ENCODE measurements around the gene SECTM1. TPM values are rescaled to one million over a fixed set of nuclear protein-coding genes. Genes with fewer than 3 reads are reported as not detected.

SECTM1 gene
- total and polyA plus RNA-seq, 9 of the 15 experiments (the other 6 are each of a cell fraction or from before 2014, with no cell fraction given), result 0.11 to 0.46 (median 0.18) TPM; not detected in 6

GRCh38 chr17:82318772-82319606 is 14.6 kb downstream of the SECTM1 start:
- peaks cover 29 to 100% of the 10 kb centered on the region in 2 experiments for H3K4me1 ChIP-seq (replicated peaks in 1 of 2; ENCODE audit: control insufficient read depth in 2 of 2, insufficient read depth in 2 of 2, low read length in 2 of 2)
- no peak overlapping the region for H3K27ac ChIP-seq (ENCODE audit: extremely low read depth, low read depth, low read length)
- H3K9ac ChIP-seq (ENCODE audit: insufficient read depth in 1 of 2, low read depth in 2 of 2, low read length in 2 of 2), result no peak overlapping the region
- intact Hi-C loops (cut with micrococcal nuclease), result no loop called here
- H3K79me2 ChIP-seq (ENCODE audit: control insufficient read depth, insufficient read depth, low read length), result no peaks in the 10 kb centered on the region
- H3K27me3 ChIP-seq (ENCODE audit: control insufficient read depth in 2 of 2, insufficient read depth in 2 of 2, low read length in 2 of 2), result no peaks in the 10 kb centered on the region
- H3K4me3 ChIP-seq, result no peak overlapping the region
- DNase-seq (ENCODE audit: extremely low read depth in 1 of 4, low spot score in 3 of 4), result no peak
- ChIA-PET CTCF (ENCODE audit: low intra/inter-chr PET ratio) (no interaction called here), POLR2A (no interaction called here)
- FAIRE-seq, result no peak
- H3K4me2 ChIP-seq (ENCODE audit: insufficient read depth, low read length), result no peak overlapping the region
- no peaks in the 10 kb centered on the region for H3K36me3 ChIP-seq (ENCODE audit: control insufficient read depth, insufficient read depth, low read length)
- BruUV-seq (replicated peaks), result no TSS peak
- H4K20me1 ChIP-seq (replicated peaks; ENCODE audit: control insufficient read depth, insufficient read depth, low read length), result no peaks in the 10 kb centered on the region
- H2AFZ ChIP-seq (ENCODE audit: low read depth, low read length), result no peak overlapping the region
- peaks cover 10% of the 10 kb centered on the region for H3K9me3 ChIP-seq (replicated peaks; ENCODE audit: control insufficient read depth, insufficient read depth, low read depth, low read length)
- no peak for ATAC-seq
- in situ Hi-C loops (cut with MboI), result no loop called here
- H3K9me1 ChIP-seq (ENCODE audit: control insufficient read depth, insufficient read depth, low read length), result no peaks in the 10 kb centered on the region
- WGBS (ENCODE audit: insufficient coverage, low coverage, missing lambda C conversion rate), result 86% methylated on average over 61 of the region's 76 CpGs
- TF ChIP-seq ZNF609 (CRISPR knock-in tag; IDR thresholded peaks at IDR 0.05; ENCODE audit: borderline replicate concordance) (no peak), CBFB (CRISPR knock-in tag; IDR thresholded peaks at IDR 0.05) (0 out of 2 replicates have a peak, but pooled peaks have one; percentile 26)
